ENCODE measurements around the gene RNASE13. TPM values are rescaled to one million over a fixed set of nuclear protein-coding genes. Genes with fewer than 3 reads are reported as not detected.

RNASE13 gene, protein sequence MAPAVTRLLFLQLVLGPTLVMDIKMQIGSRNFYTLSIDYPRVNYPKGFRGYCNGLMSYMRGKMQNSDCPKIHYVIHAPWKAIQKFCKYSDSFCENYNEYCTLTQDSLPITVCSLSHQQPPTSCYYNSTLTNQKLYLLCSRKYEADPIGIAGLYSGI
- not detected in 2 replicates for total RNA-seq (2022)
- not detected for Bru-seq, nascent RNA
- not detected for BruChase-seq, experiment 1, labeled RNA remaining after a 6-hour chase
- BruChase-seq, experiment 2, labeled RNA remaining after a 2-hour chase: not detected
- long read RNA-seq: 0 reads

DNA sequence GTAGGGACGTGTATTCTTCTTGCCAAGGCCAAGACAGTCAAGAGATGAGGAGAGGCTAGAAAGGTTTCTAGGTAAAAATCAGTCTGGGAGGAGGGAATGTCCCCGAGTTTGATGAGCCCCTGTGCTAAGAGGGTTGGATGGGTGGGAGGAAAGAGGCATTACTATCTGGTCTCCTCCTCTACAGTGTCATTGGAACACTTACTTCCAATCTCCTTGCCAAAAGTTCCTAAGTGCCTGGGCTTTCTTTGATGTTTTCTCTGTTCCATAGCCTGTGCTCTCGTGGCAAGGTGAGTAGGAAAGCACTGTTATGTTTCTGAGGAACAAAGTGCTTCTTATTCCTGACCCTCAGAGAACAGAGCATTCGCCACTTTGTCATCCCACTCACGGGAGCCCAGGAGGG is at the start of gene RNASE13:
TSS of gene RNASE13 (minus strand) at position 101 of the 400 bp plus-strand sequence. CDS start 519 bp downstream, outside the sequence.
- no peaks in the 10 kb centered on the region for H3K36me3 Mint-ChIP-seq (ENCODE audit: insufficient read depth, unreplicated experiment)
- TF ChIP-seq, protein P1, sequence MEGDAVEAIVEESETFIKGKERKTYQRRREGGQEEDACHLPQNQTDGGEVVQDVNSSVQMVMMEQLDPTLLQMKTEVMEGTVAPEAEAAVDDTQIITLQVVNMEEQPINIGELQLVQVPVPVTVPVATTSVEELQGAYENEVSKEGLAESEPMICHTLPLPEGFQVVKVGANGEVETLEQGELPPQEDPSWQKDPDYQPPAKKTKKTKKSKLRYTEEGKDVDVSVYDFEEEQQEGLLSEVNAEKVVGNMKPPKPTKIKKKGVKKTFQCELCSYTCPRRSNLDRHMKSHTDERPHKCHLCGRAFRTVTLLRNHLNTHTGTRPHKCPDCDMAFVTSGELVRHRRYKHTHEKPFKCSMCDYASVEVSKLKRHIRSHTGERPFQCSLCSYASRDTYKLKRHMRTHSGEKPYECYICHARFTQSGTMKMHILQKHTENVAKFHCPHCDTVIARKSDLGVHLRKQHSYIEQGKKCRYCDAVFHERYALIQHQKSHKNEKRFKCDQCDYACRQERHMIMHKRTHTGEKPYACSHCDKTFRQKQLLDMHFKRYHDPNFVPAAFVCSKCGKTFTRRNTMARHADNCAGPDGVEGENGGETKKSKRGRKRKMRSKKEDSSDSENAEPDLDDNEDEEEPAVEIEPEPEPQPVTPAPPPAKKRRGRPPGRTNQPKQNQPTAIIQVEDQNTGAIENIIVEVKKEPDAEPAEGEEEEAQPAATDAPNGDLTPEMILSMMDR (IDR thresholded peaks at IDR 0.05; ENCODE audit: unreplicated experiment): no peak
- intact Hi-C loops (cut with micrococcal nuclease; ENCODE audit: unreplicated experiment): no loop called here
- CTCF ChIA-PET: interaction anchor here (2.4 kb wide), 1 partner anchor 20 kb away, joined by 10 read pairs; no protein-coding TSS in a partner anchor
- H3K27me3 Mint-ChIP-seq (ENCODE audit: unreplicated experiment): peaks cover 89% of the 10 kb centered on the region
- H3K4me3 Mint-ChIP-seq (ENCODE audit: low read depth, unreplicated experiment): no peak within 1 kb of the TSS
- no peak for DNase-seq
- H3K4me1 Mint-ChIP-seq (ENCODE audit: low read depth, unreplicated experiment): peaks cover 14% of the 10 kb centered on the region
- no peaks in the 10 kb centered on the region for H3K9me3 Mint-ChIP-seq (ENCODE audit: low read depth, unreplicated experiment)
- BruUV-seq (replicated peaks): no TSS peak
- no peak within 1 kb of the TSS for H3K27ac Mint-ChIP-seq (ENCODE audit: unreplicated experiment)

DNA sequence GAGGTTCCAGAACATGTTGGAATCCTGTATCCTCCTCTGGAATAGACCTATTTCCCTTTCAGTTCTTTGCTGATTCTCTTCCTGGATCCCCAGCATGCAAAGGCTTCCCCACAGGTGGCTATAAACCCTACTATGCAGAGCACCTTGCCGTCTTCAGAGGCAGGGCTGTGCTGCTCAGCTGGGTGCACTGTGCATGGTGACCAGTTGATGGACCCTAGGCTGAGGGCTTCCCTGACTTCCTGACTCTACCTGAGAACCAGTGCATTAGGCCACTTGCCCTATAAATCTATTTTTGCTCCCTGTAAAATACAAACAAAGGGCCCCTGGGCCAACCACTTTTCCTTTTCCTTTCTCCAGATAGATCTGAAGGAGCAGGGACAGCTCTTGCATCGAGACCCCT is 49.8 kb upstream of the RNASE13 start:
- no peaks in the 10 kb centered on the region for H3K27me3 Mint-ChIP-seq (ENCODE audit: unreplicated experiment)
- no peak overlapping the region for H3K27ac Mint-ChIP-seq (ENCODE audit: unreplicated experiment)
- intact Hi-C loops (cut with micrococcal nuclease; ENCODE audit: unreplicated experiment): no loop called here
- no peak overlapping the region for H3K4me3 Mint-ChIP-seq (ENCODE audit: low read depth, unreplicated experiment)
- H3K4me1 Mint-ChIP-seq (ENCODE audit: low read depth, unreplicated experiment): peaks cover 8% of the 10 kb centered on the region
- DNase-seq: no peak
- H3K9me3 Mint-ChIP-seq (ENCODE audit: low read depth, unreplicated experiment): no peaks in the 10 kb centered on the region
- CTCF ChIA-PET: no interaction called here
- TF ChIP-seq, protein P1 (IDR thresholded peaks at IDR 0.05; ENCODE audit: unreplicated experiment): no peak
- BruUV-seq (replicated peaks): no TSS peak
- H3K36me3 Mint-ChIP-seq (ENCODE audit: insufficient read depth, unreplicated experiment): peaks cover 10% of the 10 kb centered on the region

DNA sequence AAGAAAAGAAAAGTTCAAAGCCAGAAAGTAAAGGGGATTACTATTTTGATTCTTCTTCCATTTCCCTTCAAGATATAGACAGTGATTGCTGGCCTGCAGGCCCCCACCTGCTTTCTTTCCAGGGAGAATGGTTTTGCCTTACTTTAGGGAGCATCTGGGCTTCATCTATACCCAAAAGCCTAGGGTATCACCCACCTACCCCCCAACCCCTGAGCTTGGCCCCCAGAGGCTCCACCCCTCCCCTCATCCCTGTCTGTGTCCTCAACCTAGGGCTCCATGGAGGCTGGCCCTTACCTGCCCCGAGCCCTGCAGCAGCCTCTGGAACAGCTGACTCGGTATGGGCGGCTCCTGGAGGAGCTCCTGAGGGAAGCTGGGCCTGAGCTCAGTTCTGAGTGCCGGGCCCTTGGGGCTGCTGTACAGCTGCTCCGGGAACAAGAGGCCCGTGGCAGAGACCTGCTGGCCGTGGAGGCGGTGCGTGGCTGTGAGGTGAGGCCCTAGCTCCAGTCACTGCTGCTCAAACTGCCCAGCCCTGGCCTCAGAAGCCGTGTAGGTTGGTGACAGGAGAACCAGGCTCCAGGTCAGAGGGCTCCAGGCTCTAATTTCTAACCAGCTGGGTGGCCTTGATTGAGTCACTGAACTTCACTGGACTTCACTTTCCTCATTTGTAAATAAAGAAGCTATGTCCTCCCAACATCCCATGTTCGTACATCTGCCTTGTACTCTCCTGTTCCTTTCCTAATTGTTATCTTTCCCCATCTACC is 49.1 kb upstream of the RNASE13 start:
- BruUV-seq (replicated peaks): no TSS peak

DNA sequence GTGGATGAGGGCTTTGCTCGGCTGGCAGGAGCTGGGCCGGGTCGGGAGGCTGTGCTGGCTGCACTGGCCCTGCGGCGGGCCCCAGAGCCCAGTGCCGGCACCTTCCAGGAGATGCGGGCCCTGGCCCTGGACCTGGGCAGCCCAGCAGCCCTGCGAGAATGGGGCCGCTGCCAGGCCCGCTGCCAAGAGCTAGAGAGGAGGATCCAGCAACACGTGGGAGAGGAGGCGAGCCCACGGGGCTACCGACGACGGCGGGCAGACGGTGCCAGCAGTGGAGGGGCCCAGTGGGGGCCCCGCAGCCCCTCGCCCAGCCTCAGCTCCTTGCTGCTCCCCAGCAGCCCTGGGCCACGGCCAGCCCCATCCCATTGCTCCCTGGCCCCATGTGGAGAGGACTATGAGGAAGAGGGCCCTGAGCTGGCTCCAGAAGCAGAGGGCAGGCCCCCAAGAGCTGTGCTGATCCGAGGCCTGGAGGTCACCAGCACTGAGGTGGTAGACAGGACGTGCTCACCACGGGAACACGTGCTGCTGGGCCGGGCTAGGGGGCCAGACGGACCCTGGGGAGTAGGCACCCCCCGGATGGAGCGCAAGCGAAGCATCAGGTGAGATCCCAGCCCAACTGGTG is 47.0 kb upstream of the RNASE13 start:
- Mint-ChIP-seq H3K9me3 (ENCODE audit: low read depth, unreplicated experiment) (no peaks in the 10 kb centered on the region), H3K27ac (ENCODE audit: unreplicated experiment) (no peak overlapping the region), H3K27me3 (ENCODE audit: unreplicated experiment) (no peaks in the 10 kb centered on the region), H3K4me3 (ENCODE audit: low read depth, unreplicated experiment) (no peak overlapping the region), H3K36me3 (ENCODE audit: insufficient read depth, unreplicated experiment) (peaks cover 5% of the 10 kb centered on the region), H3K4me1 (ENCODE audit: low read depth, unreplicated experiment) (no peaks in the 10 kb centered on the region)
- TF ChIP-seq, protein P1 (IDR thresholded peaks at IDR 0.05; ENCODE audit: unreplicated experiment): no peak
- intact Hi-C loops (cut with micrococcal nuclease; ENCODE audit: unreplicated experiment): no loop called here
- no peak for DNase-seq
- BruUV-seq (replicated peaks): no TSS peak
- CTCF ChIA-PET: interaction anchor here (0.6 kb wide), 1 partner anchor 10 kb away, joined by 7 read pairs; no protein-coding TSS in a partner anchor

More for the DNA sequence above, 49.1 kb upstream of the RNASE13 start:
- CTCF ChIA-PET: interaction anchor here (0.7 kb wide), 1 partner anchor 68 kb away, joined by 12 read pairs; no protein-coding TSS in a partner anchor
- TF ChIP-seq, protein P1 (IDR thresholded peaks at IDR 0.05; ENCODE audit: unreplicated experiment): no peak
- DNase-seq: no peak
- Mint-ChIP-seq H3K36me3 (ENCODE audit: insufficient read depth, unreplicated experiment) (peaks cover 10% of the 10 kb centered on the region), H3K4me3 (ENCODE audit: low read depth, unreplicated experiment) (no peak overlapping the region), H3K4me1 (ENCODE audit: low read depth, unreplicated experiment) (peaks cover 3% of the 10 kb centered on the region), H3K9me3 (ENCODE audit: low read depth, unreplicated experiment) (no peaks in the 10 kb centered on the region), H3K27ac (ENCODE audit: unreplicated experiment) (no peak overlapping the region), H3K27me3 (ENCODE audit: unreplicated experiment) (no peaks in the 10 kb centered on the region)
- intact Hi-C loops (cut with micrococcal nuclease; ENCODE audit: unreplicated experiment): no loop called here
